GM21447 (cell line): ENCODE measurements around the gene NPTN.

Experiments used
- ATAC-seq: cut with Tn5 transposase; IDR thresholded peaks from one replicate; pipeline ENCODE4 v1.9.1; 2021; ENCODE audit not compliant: unreplicated experiment

Gene NPTN

DNA sequence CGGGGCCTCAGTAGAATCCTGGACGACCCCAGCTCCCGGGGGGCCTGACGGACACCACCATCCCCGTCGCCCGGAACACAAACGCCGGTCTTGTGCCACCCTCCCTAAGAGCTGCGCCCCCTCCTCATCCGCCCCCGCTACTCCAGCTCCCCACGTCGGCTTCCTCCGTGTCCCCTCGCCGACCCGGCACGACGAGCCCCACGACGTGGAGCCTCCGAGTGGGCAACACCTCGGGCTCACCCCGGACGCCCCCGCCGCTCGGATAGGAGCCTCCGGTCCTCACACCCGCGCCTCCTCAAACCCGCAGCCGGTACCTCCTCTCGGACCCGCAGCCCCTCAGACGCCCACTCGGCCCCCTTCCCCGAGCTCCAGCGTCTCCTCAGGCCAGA, 525 bp downstream of the NPTN start:
- ATAC-seq, result peak; percentile 4

DNA sequence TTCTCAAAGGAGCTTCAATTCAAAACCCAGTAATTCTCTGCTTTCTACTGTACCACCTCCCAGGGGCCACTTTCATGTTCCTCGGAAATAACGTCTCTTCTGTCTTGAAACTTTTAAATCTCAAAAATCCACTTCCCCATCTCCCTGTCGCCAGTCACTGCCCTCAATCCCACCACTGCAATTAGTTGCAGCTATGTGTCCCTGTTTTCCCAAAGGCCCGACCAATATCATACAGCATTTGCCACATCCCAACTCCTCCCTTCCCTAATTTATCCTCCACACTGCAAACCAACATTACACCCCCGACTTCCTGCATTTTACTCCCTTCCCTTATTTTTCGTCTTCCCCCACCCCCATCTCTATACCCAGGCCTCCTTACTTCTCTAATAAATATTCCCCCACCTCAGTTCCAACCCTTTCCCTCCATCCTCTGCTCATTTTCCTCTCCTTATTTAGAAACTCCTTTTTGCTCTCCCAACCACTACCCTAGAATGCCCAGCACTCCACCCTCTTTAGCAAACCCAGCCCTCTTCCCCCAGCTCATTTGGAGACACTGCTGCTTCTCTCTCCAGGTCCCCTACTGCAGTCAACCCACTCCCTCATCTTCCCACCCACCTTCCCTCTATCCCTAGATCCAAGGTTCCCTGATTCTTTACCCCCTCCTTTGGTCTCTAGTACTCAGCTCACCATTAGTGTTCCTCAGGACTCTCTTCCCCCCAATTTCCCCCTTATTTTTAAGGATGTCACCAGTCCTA, 1.1 kb downstream of the NPTN start:
- ATAC-seq, result no peak

DNA sequence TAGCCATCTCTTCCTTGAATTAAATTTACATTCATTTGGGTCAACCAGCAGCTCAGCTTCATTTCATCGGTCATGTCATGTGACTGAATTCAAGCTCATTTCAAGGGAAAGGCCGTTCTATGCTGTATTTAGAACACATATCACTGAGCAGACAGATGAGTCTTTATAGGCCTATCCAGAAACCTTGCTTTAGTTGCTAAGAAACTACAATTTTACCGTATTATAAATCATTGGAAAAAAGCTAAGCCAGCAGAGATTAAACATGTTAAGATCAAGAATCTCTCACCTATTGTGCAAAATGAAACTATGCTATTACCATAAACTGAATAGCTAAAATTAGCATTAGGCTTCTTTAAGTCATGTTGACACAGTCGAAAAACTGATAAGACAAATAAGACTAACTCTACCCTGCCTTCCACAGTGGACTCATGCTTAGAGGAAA, 2.2 kb downstream of the NPTN start:
- ATAC-seq, result no peak

DNA sequence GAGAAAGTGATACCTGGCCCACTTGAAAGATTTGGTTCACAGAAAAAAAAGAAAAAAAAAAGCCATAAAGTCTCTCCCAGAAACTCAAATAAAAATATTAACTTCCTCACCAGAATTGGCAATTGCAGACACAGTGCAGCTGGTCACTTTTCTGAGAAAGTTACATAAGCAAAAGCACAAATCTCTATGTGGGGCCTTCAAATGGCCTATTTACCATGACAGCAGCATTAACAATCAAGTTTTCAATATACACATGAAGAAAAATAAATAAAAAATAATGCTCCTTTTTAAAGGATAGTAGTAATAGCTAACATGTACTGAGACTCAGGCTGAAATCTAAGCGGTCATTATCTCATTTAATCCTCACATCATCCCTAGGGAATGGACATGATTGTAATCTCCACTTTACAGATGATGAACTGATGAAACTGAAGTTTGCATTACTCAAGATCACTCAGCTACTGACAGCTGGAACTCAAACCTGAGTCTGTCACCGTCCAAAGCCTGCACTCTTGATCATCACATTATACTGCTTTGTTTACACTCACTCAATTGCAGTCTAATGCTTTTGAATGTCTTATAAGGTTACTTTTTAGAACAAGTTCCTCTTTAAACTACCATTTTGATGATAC, 3.3 kb downstream of the NPTN start:
- ATAC-seq, result no peak

DNA sequence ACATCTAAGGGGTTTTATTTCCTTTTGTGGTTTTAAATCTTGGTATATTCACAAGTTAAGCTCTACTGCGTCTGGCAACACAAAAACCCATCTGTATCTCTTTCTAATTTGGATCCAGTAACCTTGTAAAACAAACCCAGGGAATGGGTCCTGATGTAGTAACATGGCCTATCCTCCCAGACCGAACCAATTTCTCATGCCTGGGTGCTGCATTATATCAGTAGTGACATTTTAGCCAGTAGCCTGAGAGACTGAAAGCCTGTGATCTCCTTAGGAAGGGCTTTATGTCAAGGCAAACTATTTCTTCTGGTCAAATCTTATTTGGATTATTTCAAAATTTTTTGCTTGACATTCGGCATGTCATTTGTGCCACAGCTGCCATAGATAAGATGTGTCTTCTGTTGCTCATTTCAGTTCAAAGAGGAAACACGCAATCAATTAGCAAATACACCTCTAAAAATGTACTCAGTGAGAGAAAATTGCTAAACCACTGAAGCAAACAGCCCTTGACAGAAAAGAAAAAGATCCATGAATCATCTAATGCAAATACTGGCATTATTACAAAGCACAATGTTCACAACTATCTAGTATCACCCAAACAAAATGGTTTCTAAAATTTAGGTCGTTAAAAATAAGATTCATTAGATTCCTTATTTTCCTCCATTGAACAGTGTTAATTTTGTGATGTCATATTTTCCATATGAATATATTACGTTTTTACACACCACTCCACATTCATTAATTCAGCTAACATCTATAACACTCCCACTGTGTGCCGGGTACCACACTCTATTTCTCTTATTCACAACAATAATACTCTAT, 4.0 kb downstream of the NPTN start:
- no peak for ATAC-seq

DNA sequence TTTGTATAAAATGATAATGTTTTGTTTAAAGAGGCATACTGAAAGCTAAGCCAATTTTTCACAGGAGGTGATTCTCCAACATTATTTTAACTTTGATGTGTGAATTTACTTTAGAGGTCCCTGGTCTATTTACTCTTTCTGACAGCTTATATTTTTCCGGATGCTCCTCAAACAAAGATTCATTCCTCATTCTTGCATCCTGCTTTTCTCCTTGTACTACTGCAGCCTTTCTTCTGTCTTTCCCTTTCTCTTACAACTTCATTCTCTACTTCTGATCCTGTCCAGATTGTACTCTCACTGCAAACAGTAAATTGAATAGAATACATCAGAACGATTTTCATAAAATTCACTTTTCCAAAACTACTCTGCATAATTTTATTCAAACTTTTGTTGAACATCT, 5.1 kb downstream of the NPTN start:
- ATAC-seq, result no peak

DNA sequence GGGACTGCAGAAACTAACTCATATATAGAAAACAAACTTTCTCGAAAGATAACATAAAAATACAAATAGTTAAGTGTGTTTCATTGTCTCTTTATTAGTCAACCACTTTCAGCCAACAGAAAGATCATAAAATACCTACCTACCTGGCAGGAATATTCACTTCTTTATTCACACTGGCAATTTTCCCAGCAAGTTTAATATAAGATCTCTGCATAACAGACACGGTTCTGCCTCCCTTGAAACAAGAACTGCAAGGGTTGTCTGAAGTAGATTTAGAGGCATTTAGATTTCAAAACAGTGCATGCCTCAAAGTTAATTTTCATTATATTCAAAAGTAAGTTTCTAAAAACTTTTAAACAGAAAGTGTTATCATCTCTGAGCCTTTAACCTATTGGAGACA, 7.1 kb downstream of the NPTN start:
- no peak for ATAC-seq

DNA sequence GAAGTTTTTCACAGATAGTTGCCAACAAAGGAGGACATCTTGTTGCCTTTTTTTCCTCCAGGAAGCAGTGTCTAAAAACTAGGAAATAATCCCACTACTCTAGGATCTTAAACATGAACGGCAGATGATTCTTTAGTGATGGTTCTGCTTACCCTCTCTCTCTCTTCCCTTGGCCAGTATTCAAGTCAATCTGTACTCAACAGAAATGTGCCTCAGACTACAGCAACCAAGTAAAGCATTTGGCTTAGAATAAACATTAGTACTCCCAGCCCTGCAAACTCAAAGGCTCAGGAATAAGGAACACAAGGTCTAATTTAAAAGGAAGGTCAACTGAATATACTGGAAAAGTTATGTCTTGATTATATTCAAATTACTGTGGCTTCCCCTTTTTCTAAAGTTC, 8.7 kb downstream of the NPTN start:
- ATAC-seq, result no peak

DNA sequence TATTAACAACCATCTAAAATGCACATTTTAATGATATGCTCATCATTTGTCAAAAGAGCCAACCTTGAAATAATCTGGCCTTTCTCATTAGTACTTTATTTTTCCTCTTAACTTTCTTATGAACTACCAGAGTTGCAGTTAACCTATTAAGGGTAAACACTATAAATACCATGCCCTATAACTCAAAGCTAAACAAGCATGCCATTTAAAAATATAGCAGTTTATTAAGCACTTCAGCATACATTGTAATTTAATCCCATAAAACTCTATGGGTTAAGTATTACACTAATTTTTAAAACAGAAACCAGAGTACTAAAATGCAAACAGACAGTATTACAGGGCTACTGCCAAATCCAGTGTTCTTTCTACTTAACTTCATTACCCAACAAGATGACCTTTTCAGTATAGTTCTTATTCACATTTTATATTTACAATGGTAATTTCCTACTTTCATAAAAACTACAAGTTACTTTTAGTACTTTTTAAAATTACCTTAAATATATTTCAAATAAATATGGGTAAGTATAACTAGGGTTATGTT, 11.8 kb downstream of the NPTN start:
- ATAC-seq, result no peak

DNA sequence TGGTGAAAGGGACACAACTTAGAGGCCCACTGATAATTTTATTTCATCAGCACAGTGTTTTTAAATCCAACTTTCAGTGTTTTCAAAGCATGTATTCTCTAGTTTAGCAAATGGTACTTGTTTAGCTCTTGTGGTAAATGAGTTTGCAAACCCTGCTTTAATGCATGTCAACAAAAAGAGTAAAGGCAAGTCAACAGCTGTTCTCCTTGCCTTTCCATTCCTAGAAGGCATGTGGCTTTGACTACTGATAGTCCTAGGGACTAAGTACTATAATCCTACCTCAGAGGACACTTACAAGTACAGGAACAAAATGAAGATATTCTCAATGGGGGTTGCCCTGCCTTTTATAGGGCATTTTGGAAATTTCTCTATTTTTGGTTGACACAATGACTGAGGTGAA, 13.1 kb downstream of the NPTN start:
- ATAC-seq, result no peak

DNA sequence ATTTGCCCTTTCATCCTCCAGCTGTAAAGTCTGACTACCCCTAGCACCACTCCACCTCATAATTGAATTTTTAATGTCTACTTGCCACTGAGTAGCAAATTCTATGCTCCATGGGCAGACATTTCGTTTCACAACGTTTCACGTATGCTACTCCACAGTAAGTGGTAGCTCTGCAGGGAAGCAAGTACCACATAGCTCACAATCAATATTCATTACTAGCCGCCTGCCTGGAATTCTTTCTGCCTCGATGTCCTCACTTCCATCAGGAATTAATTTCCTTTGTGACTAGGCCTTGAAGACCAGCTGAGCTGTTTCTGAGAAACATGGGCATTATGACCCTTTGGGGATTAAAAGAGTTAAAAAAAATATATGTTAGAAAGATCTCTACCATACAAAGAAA, 15.3 kb downstream of the NPTN start:
- no peak for ATAC-seq

DNA sequence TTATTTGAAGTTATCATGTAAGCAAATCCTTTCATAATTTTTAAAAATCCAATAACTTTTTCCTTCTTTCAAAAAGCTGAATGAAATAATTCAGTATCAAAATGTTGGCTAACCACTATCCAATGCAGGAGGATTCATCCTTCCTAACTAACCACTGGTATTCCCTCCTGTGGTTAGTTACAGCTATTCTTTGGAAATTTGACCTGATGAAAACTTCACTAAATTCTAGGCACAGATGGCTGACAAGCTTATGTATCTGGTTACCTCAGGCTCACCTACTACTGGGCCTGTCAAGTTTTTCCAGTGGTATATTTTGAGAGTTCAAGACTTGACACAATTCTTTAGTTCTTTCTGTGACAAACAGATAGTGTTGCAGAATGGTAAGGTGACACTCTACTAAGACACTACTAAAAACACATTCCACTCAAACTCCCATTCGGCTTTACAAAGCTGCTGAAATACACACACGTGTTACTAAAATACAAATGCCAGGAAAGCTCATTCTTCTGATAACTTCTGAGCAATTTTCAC, 15.8 kb downstream of the NPTN start:
- no peak for ATAC-seq

DNA sequence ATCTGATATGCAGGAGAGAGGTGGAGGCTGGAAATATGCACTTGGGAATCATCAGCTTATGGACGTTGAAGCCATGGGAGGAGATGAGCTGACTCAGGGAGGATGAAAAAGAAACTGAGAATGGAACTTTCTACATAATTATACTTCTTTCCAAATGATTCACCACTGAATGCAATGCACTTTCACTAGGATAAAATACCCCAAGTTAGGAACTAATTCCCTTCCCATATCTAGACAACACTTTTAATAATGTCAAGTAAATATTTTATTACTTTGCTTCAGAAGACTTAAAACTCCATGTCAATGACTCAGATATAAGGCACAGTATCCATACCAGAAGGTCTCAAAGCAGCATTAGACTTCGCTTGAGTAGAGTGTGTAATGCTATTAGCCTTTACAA, 24.2 kb downstream of the NPTN start:
- no peak for ATAC-seq

DNA sequence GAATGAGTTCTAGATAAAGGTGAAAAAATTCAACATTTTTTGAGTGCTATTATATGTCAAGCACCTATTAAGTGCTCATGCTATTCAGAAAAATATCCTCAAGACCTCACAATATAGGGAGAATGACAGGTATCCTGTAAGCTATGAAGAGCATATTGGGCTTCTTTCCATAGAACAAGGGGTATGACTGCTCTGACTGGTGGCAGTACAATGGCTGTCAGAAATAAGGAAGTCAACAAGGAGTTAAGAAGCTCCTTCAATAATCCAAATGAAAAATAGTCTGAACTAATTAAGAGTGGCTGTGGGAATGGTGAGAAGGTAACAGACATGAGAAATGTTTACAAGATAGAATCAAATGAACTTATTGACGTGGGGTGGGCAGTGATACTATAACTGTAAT, 24.7 kb downstream of the NPTN start:
- no peak for ATAC-seq

DNA sequence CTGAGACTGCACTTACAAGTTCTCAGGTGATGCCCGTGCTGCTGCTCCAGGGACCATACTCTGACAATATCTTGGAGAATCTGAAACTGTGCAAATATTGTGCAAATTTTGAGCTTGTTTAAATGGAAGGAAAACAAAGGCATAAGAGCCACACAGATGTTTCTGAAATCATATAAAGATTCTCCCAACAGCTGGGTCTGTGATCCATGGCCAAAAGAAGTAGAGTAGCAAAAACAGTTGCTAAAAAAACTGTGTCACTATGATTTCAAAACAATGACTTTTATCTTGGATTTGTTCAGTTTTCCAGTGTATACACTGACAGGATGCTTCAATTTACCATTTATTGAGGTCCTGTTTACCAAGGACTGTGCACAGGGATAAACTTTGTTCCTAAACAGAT, 25.3 kb downstream of the NPTN start:
- ATAC-seq, result no peak

DNA sequence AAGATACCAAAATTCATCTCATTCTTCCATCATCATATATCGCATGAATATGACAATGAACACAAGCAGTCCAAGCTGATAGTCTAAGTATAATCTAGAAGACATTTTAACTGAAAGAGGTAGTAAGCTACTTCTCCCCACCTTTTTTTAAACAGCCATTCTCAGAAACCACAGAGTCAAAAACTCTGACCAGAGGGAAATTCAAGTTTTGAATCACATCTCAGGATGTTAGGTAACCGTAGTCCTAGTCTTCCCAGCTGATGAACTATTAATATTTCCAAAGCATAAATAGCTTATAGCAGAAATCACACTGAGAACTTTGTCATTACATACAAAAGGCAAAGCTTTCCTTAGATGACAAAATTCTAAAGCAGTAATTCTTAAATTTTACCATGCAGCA, 25.8 kb downstream of the NPTN start:
- no peak for ATAC-seq

DNA sequence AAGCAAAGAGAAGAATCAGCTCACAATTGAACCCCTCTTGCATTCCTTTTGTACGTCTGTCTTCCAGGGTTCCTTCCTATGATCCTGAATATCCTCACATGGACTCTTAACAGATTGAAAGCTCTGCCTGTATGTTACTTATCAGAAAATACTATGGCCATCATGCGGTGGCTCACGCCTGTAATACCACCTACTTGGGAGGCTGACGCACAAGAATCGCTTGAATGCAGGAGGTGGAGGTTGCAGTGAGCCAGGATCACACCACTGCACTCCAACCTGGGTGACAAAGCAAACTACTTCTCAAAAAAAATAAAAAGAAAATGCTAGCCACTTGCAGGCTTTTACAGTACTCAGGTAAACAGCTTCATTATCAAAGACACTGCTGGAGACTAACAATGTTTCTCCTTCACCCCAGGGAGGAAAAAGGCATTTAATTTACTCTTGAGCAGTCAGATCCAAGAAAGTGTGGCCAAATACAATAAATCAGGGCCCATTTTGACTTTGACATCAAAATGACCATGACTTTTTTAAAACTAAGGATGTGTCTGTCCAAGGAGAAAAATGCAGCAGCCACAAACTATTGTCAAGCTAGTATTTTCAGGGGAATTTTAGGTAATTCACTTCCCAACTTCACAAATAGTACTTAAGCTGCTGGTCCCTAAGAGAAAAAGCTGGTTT, 27.3 kb downstream of the NPTN start:
- no peak for ATAC-seq

DNA sequence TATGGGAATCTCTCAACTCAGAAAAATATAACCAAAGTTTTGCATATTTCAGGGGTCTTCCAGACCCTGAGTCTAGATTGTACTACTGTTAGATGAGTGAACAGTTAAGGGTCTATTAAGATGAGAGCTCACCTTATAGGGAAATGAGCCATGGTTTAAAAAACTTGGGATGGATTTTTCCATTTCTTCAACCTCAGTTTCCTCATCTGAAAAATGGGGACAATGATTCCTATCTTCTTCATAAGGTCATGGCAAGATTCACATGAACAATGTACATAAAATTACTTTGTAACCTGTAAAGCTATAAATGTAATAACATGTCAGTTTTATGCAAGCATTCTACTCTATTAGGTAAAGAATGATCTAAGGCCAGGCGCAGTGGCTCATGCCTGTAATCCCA, 28.7 kb downstream of the NPTN start:
- no peak for ATAC-seq

DNA sequence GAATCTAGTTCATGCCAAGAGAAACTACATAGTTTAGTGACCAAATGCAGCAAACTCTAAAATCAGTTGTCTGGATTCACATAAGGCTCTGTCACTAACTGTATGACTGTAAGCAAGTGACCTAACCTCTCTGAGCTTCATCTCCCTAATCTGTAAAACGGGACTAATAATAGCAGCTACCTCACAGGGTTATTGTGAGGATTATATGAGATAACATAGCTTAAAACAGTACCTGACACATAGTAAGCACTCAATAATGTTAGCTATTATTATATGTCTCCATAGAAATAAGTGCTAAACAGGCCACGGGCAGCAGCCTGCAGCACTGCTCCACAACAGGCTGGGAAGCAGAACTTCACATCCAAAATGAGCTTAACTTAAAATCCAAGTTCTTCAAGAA, 30.2 kb downstream of the NPTN start:
- ATAC-seq, result no peak

DNA sequence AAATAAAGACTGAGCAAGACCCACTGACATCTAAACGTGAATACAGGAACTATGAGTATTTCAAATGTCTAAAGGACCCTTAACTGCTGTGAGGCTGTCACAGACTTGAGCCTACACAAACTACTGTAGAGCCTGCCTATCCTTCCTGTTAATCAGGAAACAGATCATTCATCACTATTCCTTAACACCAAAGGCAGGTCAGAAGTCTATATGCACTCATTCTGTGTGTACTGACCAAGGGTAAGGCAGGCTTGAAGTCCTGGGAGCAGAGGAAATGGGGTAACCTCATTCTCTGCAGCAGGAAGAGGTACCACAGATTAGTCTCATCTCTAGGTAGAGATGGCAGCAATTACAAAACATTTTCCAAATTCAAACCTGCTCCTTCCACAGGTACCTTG, 30.7 kb downstream of the NPTN start:
- no peak for ATAC-seq
